COLO829 (cell line): Measurements from ENCODE around the gene CLPTM1L.

Source experiments
- DNase-seq: peaks from one replicate; pipeline ENCODE4 v3.0.0; 2012; ENCODE audit warnings: low spot score

CLPTM1L gene

GRCh38 chr5:1274471-1274870 is 70.4 kb downstream of the CLPTM1L start:
- no peak for DNase-seq

- no peak for DNase-seq
Measured at GRCh38 chr5:1273745-1274144, 71.2 kb downstream of the CLPTM1L start.

GRCh38 chr5:1272201-1272600 is 72.7 kb downstream of the CLPTM1L start:
- no peak for DNase-seq

- DNase-seq: no peak
Measured at GRCh38 chr5:1270933-1271914, 73.7 kb downstream of the CLPTM1L start.

- no peak for DNase-seq
Measured at GRCh38 chr5:1270426-1270825, 74.5 kb downstream of the CLPTM1L start.

- no peak for DNase-seq
Measured at GRCh38 chr5:1268666-1269065, 76.2 kb downstream of the CLPTM1L start.

GRCh38 chr5:1268056-1268455 is 76.8 kb downstream of the CLPTM1L start:
- DNase-seq: no peak
